ENCODE measurements around the gene PLEKHD1.

- TF ChIP-seq POLR2A (IDR thresholded peaks at IDR 0.05; ENCODE audit: low read length) (no peak), GATA1 (IDR thresholded peaks at IDR 0.05; ENCODE audit: low read depth, low read length) (no peak)
Measured at GRCh38 chr14:69532561-69533340, 48.2 kb downstream of the PLEKHD1 start.

All from erythroblast (primary cell).